K562 (cell line): ENCODE results near the gene UBR4. TPM values are rescaled to one million over a fixed set of nuclear protein-coding genes. Genes with fewer than 3 reads are reported as not detected.

Experiments used
- ATAC-seq: fragments of 200-7000 bp; cut with Tn5 transposase; 3 replicates; pipeline ENCODE4 v1.9.1; 2020; ENCODE audit warnings: moderate library complexity
- BruUV-seq: library from RNA; stranded (reverse); fragments of 400-500 nt; replicated peaks from 2 replicates; lab custom pipeline; 2021; lab: Mats Ljungman, UMichigan
- CTCF ChIA-PET: fragments of 300-600 bp; formaldehyde crosslinking; extraction: SDS; loops from one replicate; lab custom pipeline; 2021; ENCODE audit warnings: low intra/inter-chr PET ratio; lab: Yijun Ruan, JAX
- POLR2A ChIA-PET: fragments of 300-600, 350-650 bp; sonication (Branson Sonifier 250); formaldehyde crosslinking; extraction: SDS; loops from one replicate; lab custom pipeline; 2021; ENCODE audit warnings: antibody characterized with exemption, inconsistent platforms; lab: Yijun Ruan, JAX
- DNase-seq, 4 experiments: peaks; one replicate each; pipeline versions ENCODE4 v3.0.0 to v3.0.0-alpha.2; 2011 to 2018; ENCODE audit warnings: low spot score in 3 of 4, mixed read lengths in 3 of 4; ENCODE audit errors: extremely low read depth in 1 of 4
- FAIRE-seq: peaks from 2 replicates; lab custom pipeline; 2011; peaks lifted over from hg19 to GRCh38; lab: Jason Lieb, UNC
- H2AFZ ChIP-seq: 2 replicates; pipeline ENCODE4 v1.6.0; 2011; ENCODE audit warnings: low read depth, low read length, control low read depth, inconsistent platforms
- H3K27ac ChIP-seq: fragments of 200-600 bp; 3 replicates; pipeline ENCODE4 v1.8.0; 2011; ENCODE audit warnings: low read depth, mild to moderate bottlenecking, control low read depth, inconsistent platforms, low read length, moderate library complexity, mixed read lengths; ENCODE audit errors: extremely low read depth
- H3K27me3 ChIP-seq, 2 experiments: fragments of 300-600 bp in 1 of 2; 2 replicates in 1 of 2; 3 replicates in 1 of 2; pipeline versions ENCODE4 v1.6.0 to v1.8.0; 2011; ENCODE audit warnings: inconsistent platforms in 2 of 2, low read length in 2 of 2, mild to moderate bottlenecking in 1 of 2, mixed read lengths in 1 of 2, moderate library complexity in 1 of 2; ENCODE audit not compliant: control insufficient read depth in 2 of 2, insufficient read depth in 2 of 2
- H3K36me3 ChIP-seq: fragments of 300-600 bp; 3 replicates; pipeline ENCODE4 v1.8.0; 2011; ENCODE audit warnings: mild to moderate bottlenecking, low read length, inconsistent platforms; ENCODE audit not compliant: control insufficient read depth, insufficient read depth
- H3K4me1 ChIP-seq, 2 experiments: fragments of 200-600 bp in 1 of 2; replicated peaks in 1 of 2; 2 replicates in 1 of 2; 3 replicates in 1 of 2; pipeline versions ENCODE4 v1.5.1 to v1.8.0; 2011; ENCODE audit warnings: inconsistent platforms in 2 of 2, low read length in 2 of 2, mild to moderate bottlenecking in 1 of 2, mixed read lengths in 1 of 2, moderate library complexity in 1 of 2; ENCODE audit not compliant: control insufficient read depth in 2 of 2, insufficient read depth in 2 of 2
- H3K4me2 ChIP-seq: 2 replicates; pipeline ENCODE4 v1.6.1; 2011; ENCODE audit warnings: low read length, control low read depth, inconsistent platforms, mixed read lengths; ENCODE audit not compliant: insufficient read depth
- H3K4me3 ChIP-seq: fragments of 200-600 bp; sonication (generic), shearing (Covaris generic); 2 replicates; pipeline ENCODE4 v1.5.1; 2016; ENCODE audit warnings: control low read depth, inconsistent platforms
- H3K79me2 ChIP-seq: fragments of 200-600 bp; 3 replicates; pipeline ENCODE4 v1.8.0; 2011; ENCODE audit warnings: low read length, inconsistent platforms; ENCODE audit not compliant: control insufficient read depth, insufficient read depth
- H3K9ac ChIP-seq, 2 experiments: 2 replicates each; pipeline versions ENCODE4 v1.6.0 to v1.6.1; 2011; ENCODE audit warnings: low read depth in 2 of 2, low read length in 2 of 2, control low read depth in 1 of 2, inconsistent platforms in 1 of 2, mild to moderate bottlenecking in 1 of 2, mixed read lengths in 1 of 2; ENCODE audit not compliant: insufficient read depth in 1 of 2
- H3K9me1 ChIP-seq: one replicate; pipeline ENCODE4 v1.6.0; 2011; ENCODE audit warnings: inconsistent platforms, mild to moderate bottlenecking, low read length, moderate library complexity; ENCODE audit not compliant: control insufficient read depth, insufficient read depth
- H3K9me3 ChIP-seq: replicated peaks from 2 replicates; pipeline ENCODE4 v1.5.1; 2011; ENCODE audit warnings: low read depth, low read length, inconsistent platforms; ENCODE audit not compliant: control insufficient read depth, insufficient read depth
- H4K20me1 ChIP-seq: replicated peaks from 2 replicates; pipeline ENCODE4 v1.6.1; 2011; ENCODE audit warnings: low read length, inconsistent platforms, mixed read lengths; ENCODE audit not compliant: control insufficient read depth, insufficient read depth
- CBX2 ChIP-seq: fragments of 200-600 bp; sonication (generic); IDR thresholded peaks from one replicate; pipeline ENCODE4 v1.6.1; 2012; ENCODE audit warnings: mild to moderate bottlenecking, low read length, inconsistent platforms; ENCODE audit not compliant: insufficient read depth, poor library complexity, severe bottlenecking
- KAT7 ChIP-seq: sonication (generic); formaldehyde crosslinking; IDR thresholded peaks from 2 replicates; pipeline ENCODE4 v1.8.0; 2022; ENCODE audit warnings: missing genetic modification reagents, mild to moderate bottlenecking, borderline replicate concordance
- SMARCB1 ChIP-seq: IDR thresholded peaks from 2 replicates; pipeline ENCODE4 v1.6.1; 2011; ENCODE audit warnings: improper control_type of control experiment, low read depth; ENCODE audit not compliant: insufficient read length
- SMC3 ChIP-seq: conservative IDR thresholded peaks from 2 replicates; pipeline ENCODE4 v1.6.1; 2011; ENCODE audit warnings: low read depth, low read length, improper control_type of control experiment; ENCODE audit not compliant: insufficient read depth
- ZNF146 ChIP-seq: IDR thresholded peaks from one replicate; pipeline ENCODE4 v1.6.1; 2018; ENCODE audit warnings: missing compliant biosample characterization; ENCODE audit not compliant: unreplicated experiment
- ZNF224 ChIP-seq: sonication (generic); formaldehyde crosslinking; IDR thresholded peaks from 2 replicates; pipeline ENCODE4 v1.8.0; 2022; ENCODE audit warnings: mild to moderate bottlenecking, missing genetic modification reagents
- ZNF583 ChIP-seq: fragments of 250-450 bp; sonication (Bioruptor Pico); IDR thresholded peaks from 2 replicates; pipeline ENCODE4 v1.4.0; 2020
- WGBS: fragments of 100-300 bp; shearing (Covaris generic); methylation state at CpG from one replicate; pipeline ENCODE4 v1.1.6; 2016; ENCODE audit warnings: low coverage, mixed read lengths; ENCODE audit not compliant: insufficient coverage; ENCODE audit errors: missing lambda C conversion rate; 5-methylcytosine and 5-hydroxymethylcytosine counted together
- in situ Hi-C: fragments of 300-500 bp; cut with MboI; formaldehyde crosslinking; loops from 4 replicates; pipeline ENCODE4 v1.15.0; 2018; ENCODE audit warnings: inconsistent platforms, mixed read lengths
- intact Hi-C: fragments of 100-400 bp; cut with micrococcal nuclease; formaldehyde crosslinking; loops from 2 replicates; pipeline ENCODE4 v1.14.2; 2022
- polyA plus RNA-seq, 8 experiments: library from polyadenylated mRNA; depleted of rRNA in 4 of 8; stranded (reverse) in 5 of 8; unstranded in 3 of 8; fragments of >200 nt; fragmentation: Nextera tagmentation in 2 of 8; fragmentation: Illumina TruSeq in 1 of 8; extraction: Ambion mirVana in 2 of 8; extraction: Trizol in 1 of 8; gene quantifications; 2 replicates each; pipeline versions ENCODE4 v1.2.1 to v1.2.3, GENCODE V29; 2011 to 2014; ENCODE audit warnings: inconsistent platforms in 1 of 8, missing spikeins in 1 of 8
- total RNA-seq, 7 experiments: library from RNA; depleted of rRNA in 6 of 7; stranded (reverse); fragments of >200 nt in 6 of 7; fragmentation: Illumina TruSeq in 2 of 7; extraction: Trizol in 2 of 7; gene quantifications; 2 replicates each; pipeline versions ENCODE4 v1.2.1 to v1.2.3, GENCODE V29; 2011 to 2021; ENCODE audit warnings: low replicate concordance in 1 of 7
- TF ChIP-seq, protein P1 (sequence below): sonication (generic); formaldehyde crosslinking; IDR thresholded peaks from 2 replicates; pipeline ENCODE4 v1.5.0; 2020; ENCODE audit warnings: missing genetic modification reagents
- TF ChIP-seq, protein P2 (sequence below): fragments of 450-650 bp; conservative IDR thresholded peaks from 2 replicates; pipeline ENCODE4 v1.6.1; 2016; ENCODE audit warnings: missing genetic modification characterization, low read depth, mild to moderate bottlenecking, control low read depth, missing compliant biosample characterization

Gene UBR4
- total and polyA plus RNA-seq, 9 of the 15 experiments (the other 6 are each of a cell fraction or from before 2014, with no cell fraction given): 55.4 to 277 (median 123) TPM

DNA sequence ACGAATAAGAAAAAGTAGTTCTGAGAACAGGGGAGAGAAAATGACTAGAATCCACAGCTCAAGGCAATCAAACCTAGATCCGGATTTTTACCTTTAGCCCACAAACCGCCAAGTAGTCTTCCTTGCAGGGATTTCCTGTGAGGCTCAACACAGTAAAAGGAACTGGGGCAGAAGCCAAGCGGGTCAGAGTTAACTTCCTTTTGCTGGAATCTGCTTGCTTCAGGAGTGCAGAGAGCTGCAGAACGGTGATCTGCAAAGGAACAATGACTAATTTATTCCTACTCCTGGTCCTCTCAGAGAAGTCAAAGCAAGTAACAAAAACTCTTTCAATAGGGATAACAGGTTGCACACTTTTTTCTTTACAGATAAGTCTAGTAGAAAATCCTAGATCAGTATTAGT lies 53.4 kb downstream of the UBR4 start:
- Histone ChIP-seq H3K4me3 (no peak overlapping the region), H3K4me1 (no peaks in the 10 kb centered on the region), H3K36me3 (peaks cover 100% of the 10 kb centered on the region), H3K27me3 (no peaks in the 10 kb centered on the region), H3K9me3 (no peaks in the 10 kb centered on the region), H3K27ac (no peak overlapping the region), H3K79me2 (no peaks in the 10 kb centered on the region), H3K9ac (no peak overlapping the region), H3K4me2 (no peak overlapping the region), H3K9me1 (no peaks in the 10 kb centered on the region), H2AFZ (no peak overlapping the region), H4K20me1 (no peaks in the 10 kb centered on the region)
- in situ Hi-C loops (no loop called here), intact Hi-C loops (no loop called here)
- POLR2A ChIA-PET: interaction anchor here (0.6 to 2.1 kb wide), 3 partner anchors 9 to 44 kb away, joined by 3 to 8 read pairs (median 7); no protein-coding TSS in a partner anchor
- TF ChIP-seq ZNF224 (CRISPR knock-in tag): no peak
- no peak for TF ChIP-seq CBX2
- no peak for TF ChIP-seq ZNF146 (CRISPR knock-in tag)
- TF ChIP-seq ZNF583 (CRISPR knock-in tag): no peak
- no peak for TF ChIP-seq SMC3
- TF ChIP-seq, protein P1, sequence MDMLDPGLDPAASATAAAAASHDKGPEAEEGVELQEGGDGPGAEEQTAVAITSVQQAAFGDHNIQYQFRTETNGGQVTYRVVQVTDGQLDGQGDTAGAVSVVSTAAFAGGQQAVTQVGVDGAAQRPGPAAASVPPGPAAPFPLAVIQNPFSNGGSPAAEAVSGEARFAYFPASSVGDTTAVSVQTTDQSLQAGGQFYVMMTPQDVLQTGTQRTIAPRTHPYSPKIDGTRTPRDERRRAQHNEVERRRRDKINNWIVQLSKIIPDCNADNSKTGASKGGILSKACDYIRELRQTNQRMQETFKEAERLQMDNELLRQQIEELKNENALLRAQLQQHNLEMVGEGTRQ: no peak
- TF ChIP-seq, protein P2, sequence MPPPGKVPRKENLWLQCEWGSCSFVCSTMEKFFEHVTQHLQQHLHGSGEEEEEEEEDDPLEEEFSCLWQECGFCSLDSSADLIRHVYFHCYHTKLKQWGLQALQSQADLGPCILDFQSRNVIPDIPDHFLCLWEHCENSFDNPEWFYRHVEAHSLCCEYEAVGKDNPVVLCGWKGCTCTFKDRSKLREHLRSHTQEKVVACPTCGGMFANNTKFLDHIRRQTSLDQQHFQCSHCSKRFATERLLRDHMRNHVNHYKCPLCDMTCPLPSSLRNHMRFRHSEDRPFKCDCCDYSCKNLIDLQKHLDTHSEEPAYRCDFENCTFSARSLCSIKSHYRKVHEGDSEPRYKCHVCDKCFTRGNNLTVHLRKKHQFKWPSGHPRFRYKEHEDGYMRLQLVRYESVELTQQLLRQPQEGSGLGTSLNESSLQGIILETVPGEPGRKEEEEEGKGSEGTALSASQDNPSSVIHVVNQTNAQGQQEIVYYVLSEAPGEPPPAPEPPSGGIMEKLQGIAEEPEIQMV (tag): no peak
- TF ChIP-seq SMARCB1: no peak
- TF ChIP-seq KAT7 (CRISPR knock-in tag): no peak
- ATAC-seq: no peak
- BruUV-seq: no TSS peak
- CTCF ChIA-PET: no interaction called here
- no peak for DNase-seq
- WGBS: 90% methylated on average over 5 of the region's 5 CpGs
- FAIRE-seq: no peak
